Right lobe of liver (tissue), 4 donors: ENCODE measurements around the gene LDLRAD4.

Source experiments
- CTCF ChIP-seq, 4 donors: fragments of 200-600 bp in 3 of 4; fragments of 450-650 bp in 1 of 4; IDR thresholded peaks; one replicate each; pipeline versions ENCODE4 v1.5.1 to v1.8.0; 2016 to 2022; ENCODE audit warnings: antibody characterized with exemption in 4 of 4, mild to moderate bottlenecking in 2 of 4
- POLR2A ChIP-seq: fragments of 450-650 bp; IDR thresholded peaks from one replicate; pipeline ENCODE4 v1.6.1; 2017; ENCODE audit warnings: antibody characterized with exemption, mild to moderate bottlenecking
- donor health status: DM: no; HTN: no; CAD: no.
- donor health status: DM: no; HTN: no; CAD: no.
- donor health status: DM: no; HTN: yes; CAD: no.

GRCh38 chr18:13486686-13487085 is 268.1 kb downstream of the LDLRAD4 start:
- TF ChIP-seq CTCF (IDR thresholded peaks at IDR 0.05) (no peak), POLR2A (no peak)
